ENCODE results near the gene ADSS2.
"Not testable (repeated sequence)": the region's sequence is repeated elsewhere in the genome, so short reads cannot be mapped to it uniquely, and the experiment has no call there.

ADSS2 gene

GRCh38 chr1:244381878-244382565 is 69.7 kb downstream of the ADSS2 start:
- no peaks in the 10 kb centered on the region for H3K4me1 ChIP-seq (ENCODE audit: control insufficient read depth in 1 of 2, insufficient read depth in 2 of 2, low read length in 2 of 2)
- H4K8ac ChIP-seq (ENCODE audit: low read depth, low read length) = no peak overlapping the region
- no peak overlapping the region for H3K23ac ChIP-seq (ENCODE audit: low read length)
- no peak overlapping the region for H3K14ac ChIP-seq (ENCODE audit: low read length)
- H3K27me3 ChIP-seq (ENCODE audit: insufficient read depth, low read length) = no peaks in the 10 kb centered on the region
- H3K36me3 ChIP-seq (ENCODE audit: control insufficient read depth in 1 of 2, insufficient read depth in 2 of 2, low read length in 2 of 2) = no peaks in the 10 kb centered on the region
- H3K4me3 ChIP-seq (ENCODE audit: low read depth, low read length) = no peak overlapping the region
- H2AK5ac ChIP-seq (ENCODE audit: low read length) = no peak overlapping the region
- no peak overlapping the region for H2AFZ ChIP-seq (ENCODE audit: insufficient read depth, low read length, poor library complexity)
- WGBS (ENCODE audit: extremely low coverage, insufficient coverage, insufficient read length) = no CpG with 5 or more reads among the region's 7 CpGs
- H3K27ac ChIP-seq (ENCODE audit: low read depth, low read length) = no peak overlapping the region
- no peak overlapping the region for H3K4me2 ChIP-seq (ENCODE audit: low read length)
- H4K12ac ChIP-seq (ENCODE audit: low read depth, low read length) = no peak overlapping the region
- no peak overlapping the region for H4K91ac ChIP-seq (ENCODE audit: low read depth, low read length)
- no peak overlapping the region for H3K18ac ChIP-seq (ENCODE audit: low read length)
- H3K9ac ChIP-seq (ENCODE audit: low read length) = no peak overlapping the region
- peak in 1 of 2 donors; percentile 49 for DNase-seq
- H3K9me3 ChIP-seq (ENCODE audit: insufficient read depth, low read depth, low read length) = peaks cover 2% of the 10 kb centered on the region
- H3K79me2 ChIP-seq (ENCODE audit: control insufficient read depth, insufficient read depth, low read length, poor library complexity) = no peaks in the 10 kb centered on the region
- H3K79me1 ChIP-seq (ENCODE audit: low read length) = no peaks in the 10 kb centered on the region
- no peak overlapping the region for H2BK12ac ChIP-seq (ENCODE audit: low read length)
- no peak overlapping the region for H2BK5ac ChIP-seq (ENCODE audit: low read depth, low read length, poor library complexity)
- no peak overlapping the region for H2BK120ac ChIP-seq (ENCODE audit: insufficient read depth, low read length, poor library complexity)
- H3K4ac ChIP-seq (ENCODE audit: low read depth, low read length) = no peak overlapping the region

GRCh38 chr1:244376126-244376525 is 75.6 kb downstream of the ADSS2 start:
- H2AFZ ChIP-seq (ENCODE audit: insufficient read depth, low read length, poor library complexity) = no peak overlapping the region
- H2AK5ac ChIP-seq (ENCODE audit: low read length) = no peak overlapping the region
- no peak overlapping the region for H3K4me2 ChIP-seq (ENCODE audit: low read length)
- H2BK120ac ChIP-seq (ENCODE audit: insufficient read depth, low read length, poor library complexity) = no peak overlapping the region
- no peak overlapping the region for H2BK5ac ChIP-seq (ENCODE audit: low read depth, low read length, poor library complexity)
- whole genome bisulfite sequencing (ENCODE audit: extremely low coverage, insufficient coverage, insufficient read length) = no CpG with 5 or more reads among the region's 6 CpGs
- H3K79me1 ChIP-seq (ENCODE audit: low read length) = no peaks in the 10 kb centered on the region
- no peak overlapping the region for H3K4ac ChIP-seq (ENCODE audit: low read depth, low read length)
- no peak for DNase-seq
- no peak overlapping the region for H4K12ac ChIP-seq (ENCODE audit: low read depth, low read length)
- H2BK12ac ChIP-seq (ENCODE audit: low read length) = no peak overlapping the region
- H3K27me3 ChIP-seq (ENCODE audit: insufficient read depth, low read length) = no peaks in the 10 kb centered on the region
- no peak overlapping the region for H3K4me3 ChIP-seq (ENCODE audit: low read depth, low read length)
- H3K9ac ChIP-seq (ENCODE audit: low read length) = no peak overlapping the region
- no peak overlapping the region for H3K27ac ChIP-seq (ENCODE audit: low read depth, low read length)
- no peaks in the 10 kb centered on the region for H3K36me3 ChIP-seq (ENCODE audit: control insufficient read depth in 1 of 2, insufficient read depth in 2 of 2, low read length in 2 of 2)
- no peak overlapping the region for H3K14ac ChIP-seq (ENCODE audit: low read length)
- no peak overlapping the region for H4K91ac ChIP-seq (ENCODE audit: low read depth, low read length)
- H3K18ac ChIP-seq (ENCODE audit: low read length) = no peak overlapping the region
- peaks cover 2% of the 10 kb centered on the region for H3K9me3 ChIP-seq (ENCODE audit: insufficient read depth, low read depth, low read length)
- no peaks in the 10 kb centered on the region for H3K79me2 ChIP-seq (ENCODE audit: control insufficient read depth, insufficient read depth, low read length, poor library complexity)
- H3K4me1 ChIP-seq (ENCODE audit: control insufficient read depth in 1 of 2, insufficient read depth in 2 of 2, low read length in 2 of 2) = peaks cover 0 to 2% of the 10 kb centered on the region in 2 experiments
- no peak overlapping the region for H4K8ac ChIP-seq (ENCODE audit: low read depth, low read length)
- no peak overlapping the region for H3K23ac ChIP-seq (ENCODE audit: low read length)

- H2AFZ ChIP-seq (ENCODE audit: insufficient read depth, low read length, poor library complexity) = no peak overlapping the region
- no peak for DNase-seq
- no peaks in the 10 kb centered on the region for H3K9me3 ChIP-seq (ENCODE audit: insufficient read depth, low read depth, low read length)
- no peak overlapping the region for H2AK5ac ChIP-seq (ENCODE audit: low read length)
- H2BK120ac ChIP-seq (ENCODE audit: insufficient read depth, low read length, poor library complexity) = no peak overlapping the region
- no peaks in the 10 kb centered on the region for H3K27me3 ChIP-seq (ENCODE audit: insufficient read depth, low read length)
- H3K23ac ChIP-seq (ENCODE audit: low read length) = no peak overlapping the region
- no peak overlapping the region for H3K18ac ChIP-seq (ENCODE audit: low read length)
- H3K79me1 ChIP-seq (ENCODE audit: low read length) = no peaks in the 10 kb centered on the region
- no CpG with 5 or more reads among the region's 7 CpGs for WGBS (ENCODE audit: extremely low coverage, insufficient coverage, insufficient read length)
- H4K12ac ChIP-seq (ENCODE audit: low read depth, low read length) = no peak overlapping the region
- no peaks in the 10 kb centered on the region for H3K79me2 ChIP-seq (ENCODE audit: control insufficient read depth, insufficient read depth, low read length, poor library complexity)
- H3K4me2 ChIP-seq (ENCODE audit: low read length) = no peak overlapping the region
- H3K4me3 ChIP-seq (ENCODE audit: low read depth, low read length) = no peak overlapping the region
- H2BK5ac ChIP-seq (ENCODE audit: low read depth, low read length, poor library complexity) = no peak overlapping the region
- no peak overlapping the region for H4K91ac ChIP-seq (ENCODE audit: low read depth, low read length)
- no peak overlapping the region for H4K8ac ChIP-seq (ENCODE audit: low read depth, low read length)
- no peak overlapping the region for H3K9ac ChIP-seq (ENCODE audit: low read length)
- no peak overlapping the region for H3K27ac ChIP-seq (ENCODE audit: low read depth, low read length)
- H3K4me1 ChIP-seq (ENCODE audit: control insufficient read depth in 1 of 2, insufficient read depth in 2 of 2, low read length in 2 of 2) = peaks cover 0 to 2% of the 10 kb centered on the region in 2 experiments
- H2BK12ac ChIP-seq (ENCODE audit: low read length) = no peak overlapping the region
- H3K36me3 ChIP-seq (ENCODE audit: control insufficient read depth in 1 of 2, insufficient read depth in 2 of 2, low read length in 2 of 2) = no peaks in the 10 kb centered on the region
- H3K14ac ChIP-seq (ENCODE audit: low read length) = no peak overlapping the region
- no peak overlapping the region for H3K4ac ChIP-seq (ENCODE audit: low read depth, low read length)
Observed at GRCh38 chr1:244375051-244375450, 76.7 kb downstream of the ADSS2 start.

GRCh38 chr1:244374484-244374883 is 77.2 kb downstream of the ADSS2 start:
- H3K79me2 ChIP-seq (ENCODE audit: control insufficient read depth, insufficient read depth, low read length, poor library complexity); H2BK120ac ChIP-seq (ENCODE audit: insufficient read depth, low read length, poor library complexity): not testable (repeated sequence)
- WGBS (ENCODE audit: extremely low coverage, insufficient coverage, insufficient read length) = no CpG with 5 or more reads among the region's 6 CpGs

More at GRCh38 chr1:244374484-244374883, 77.2 kb downstream of the ADSS2 start:
- H2AK5ac ChIP-seq (ENCODE audit: low read length); H2AFZ ChIP-seq (ENCODE audit: insufficient read depth, low read length, poor library complexity); H3K4me3 ChIP-seq (ENCODE audit: low read depth, low read length); H3K4me2 ChIP-seq (ENCODE audit: low read length); H3K27ac ChIP-seq (ENCODE audit: low read depth, low read length); H3K18ac ChIP-seq (ENCODE audit: low read length); H3K79me1 ChIP-seq (ENCODE audit: low read length); H4K91ac ChIP-seq (ENCODE audit: low read depth, low read length); H3K9me3 ChIP-seq (ENCODE audit: insufficient read depth, low read depth, low read length); H3K36me3 ChIP-seq (ENCODE audit: control insufficient read depth in 1 of 2, insufficient read depth in 2 of 2, low read length in 2 of 2); H3K4me1 ChIP-seq (ENCODE audit: control insufficient read depth in 1 of 2, insufficient read depth in 2 of 2, low read length in 2 of 2); H3K4ac ChIP-seq (ENCODE audit: low read depth, low read length); H3K9ac ChIP-seq (ENCODE audit: low read length); H3K27me3 ChIP-seq (ENCODE audit: insufficient read depth, low read length); H2BK5ac ChIP-seq (ENCODE audit: low read depth, low read length, poor library complexity); H4K8ac ChIP-seq (ENCODE audit: low read depth, low read length); H3K23ac ChIP-seq (ENCODE audit: low read length); H4K12ac ChIP-seq (ENCODE audit: low read depth, low read length); H3K14ac ChIP-seq (ENCODE audit: low read length); DNase-seq; H2BK12ac ChIP-seq (ENCODE audit: low read length): not testable (repeated sequence)

Measured in trophoblast cell (in vitro differentiated cells and primary cell).